Natural killer cell treated with Interleukin-12 subunit alpha and Interleukin-12 subunit beta and Interleukin-15 and Interleukin-18, amount 100 ng/mL, for 72 hours (primary cell): ENCODE data around the gene TMOD1. TPM values are rescaled to one million over a fixed set of nuclear protein-coding genes. Genes with fewer than 3 reads are reported as not detected.
"Not testable (repeated sequence)": the region's sequence is repeated elsewhere in the genome, so short reads cannot be mapped to it uniquely, and the experiment has no call there.

Experiments
- ATAC-seq, 2 donors: fragments of 150-1000 bp; cut with Tn5 transposase in 1 of 2; sonication (Bioruptor Pico), chemical (Tn5 transposase) in 1 of 2; 2 replicates each; pipeline ENCODE4 v1.10.0; 2021
- DNase-seq: peaks from one replicate; pipeline ENCODE4 v3.0.0; 2022; ENCODE audit warnings: low spot score
- H3K27ac Mint-ChIP-seq, 2 donors: 1 replicate in 1 of 2; 2 replicates in 1 of 2; pipeline ENCODE4 v1.8.0; 2022; ENCODE audit warnings: mixed read lengths in 2 of 2, mild to moderate bottlenecking in 1 of 2, moderate library complexity in 1 of 2
- H3K27me3 Mint-ChIP-seq, 2 donors: 1 replicate in 1 of 2; 2 replicates in 1 of 2; pipeline ENCODE4 v1.8.0; 2022; ENCODE audit warnings: mixed read lengths in 2 of 2
- H3K36me3 Mint-ChIP-seq: one replicate; pipeline ENCODE4 v1.8.0; 2022; ENCODE audit warnings: mixed read lengths
- H3K4me1 Mint-ChIP-seq, 2 donors: 1 replicate in 1 of 2; 2 replicates in 1 of 2; pipeline ENCODE4 v1.8.0; 2022; ENCODE audit warnings: low read depth in 2 of 2, mixed read lengths in 2 of 2, mild to moderate bottlenecking in 1 of 2
- H3K4me3 Mint-ChIP-seq: one replicate; pipeline ENCODE4 v1.8.0; 2022; ENCODE audit warnings: mixed read lengths
- H3K9me3 Mint-ChIP-seq: 2 replicates; pipeline ENCODE4 v1.8.0; 2022; ENCODE audit warnings: mixed read lengths
- total RNA-seq, 2 donors: library from RNA; stranded (reverse); gene quantifications; one replicate each; pipeline ENCODE4 v1.2.3, GENCODE V29; 2022

TMOD1 gene
- total RNA-seq, 2 donors from 2014 or later, result 1.1 to 2.1 TPM

DNA sequence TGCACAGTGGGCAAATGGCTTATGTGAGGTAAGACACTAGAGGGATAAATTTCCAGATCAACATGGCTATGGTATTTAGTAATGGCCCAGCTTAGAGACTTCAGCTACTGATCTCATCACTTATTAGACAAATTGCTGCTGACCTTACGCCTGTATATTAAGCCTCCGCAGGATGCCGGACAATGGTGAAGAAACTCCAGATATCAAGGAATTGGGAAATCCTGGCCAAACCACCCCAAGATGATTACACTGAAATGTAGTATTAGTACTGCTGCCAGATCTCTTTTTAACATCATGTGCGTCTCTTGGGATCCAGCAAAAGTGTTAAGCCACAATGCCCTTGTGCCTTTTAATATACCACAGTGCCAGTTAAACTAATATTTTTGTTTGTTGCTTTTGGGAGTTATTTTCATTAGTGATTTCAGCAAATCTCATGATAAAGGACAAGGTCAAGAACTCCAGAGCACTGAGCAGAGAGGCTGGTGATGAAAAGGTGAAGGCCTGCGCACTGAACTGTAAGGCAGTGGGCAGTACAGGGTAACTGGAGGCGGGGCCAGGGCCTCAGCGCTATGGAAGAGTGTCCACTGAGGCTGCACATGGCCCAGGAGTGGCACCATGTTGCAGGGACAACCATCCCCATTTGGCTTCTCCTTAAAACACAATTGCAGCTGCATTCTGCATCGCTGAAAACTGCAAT is 99.2 kb downstream of the TMOD1 start:
- H3K36me3 Mint-ChIP-seq, result peaks cover 18% of the 10 kb centered on the region
- H3K4me1 Mint-ChIP-seq, result peaks cover 7 to 9% of the 10 kb centered on the region in 2 donors
- H3K4me3 Mint-ChIP-seq, result no peak overlapping the region
- DNase-seq, result no peak
- H3K27me3 Mint-ChIP-seq, result no peaks in the 10 kb centered on the region
- no peak overlapping the region for H3K27ac Mint-ChIP-seq
- H3K9me3 Mint-ChIP-seq, result no peaks in the 10 kb centered on the region
- ATAC-seq, result no peak

DNA sequence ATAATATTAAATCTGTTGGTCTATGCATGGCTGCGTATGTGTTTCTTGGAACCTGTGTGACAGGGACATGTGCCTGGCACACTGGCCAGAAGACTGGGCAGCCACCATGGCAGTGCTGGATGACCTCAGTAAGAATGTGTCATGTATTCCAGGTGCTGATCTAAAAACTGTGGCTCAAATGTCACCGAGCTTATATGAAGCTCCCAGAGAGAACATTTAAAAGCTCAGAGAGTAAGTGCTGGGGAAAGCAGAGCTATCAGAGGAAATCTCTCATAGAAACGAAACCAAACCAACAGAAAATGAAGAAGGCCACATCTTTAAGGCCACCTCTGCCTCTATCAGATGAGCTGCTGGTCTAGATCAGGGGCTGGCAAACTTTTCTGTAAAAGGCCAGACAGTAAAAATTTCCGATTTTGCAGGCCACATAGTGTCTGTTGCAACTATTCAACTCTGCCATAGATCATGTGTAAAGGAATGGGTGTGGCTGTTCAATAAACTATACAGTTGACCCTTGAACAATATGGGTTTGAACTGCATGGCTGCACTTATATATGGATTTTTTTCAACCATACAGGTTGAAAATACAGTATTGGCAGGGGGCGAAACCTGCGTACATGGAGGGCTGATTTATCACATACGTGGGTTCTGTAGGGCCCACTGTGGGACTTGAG is 99.9 kb downstream of the TMOD1 start:
- ATAC-seq (no peak), DNase-seq (no peak)
- Mint-ChIP-seq H3K9me3 (no peaks in the 10 kb centered on the region), H3K27me3 (no peaks in the 10 kb centered on the region), H3K36me3 (peaks cover 18% of the 10 kb centered on the region), H3K4me3 (no peak overlapping the region), H3K4me1 (peaks cover 7 to 9% of the 10 kb centered on the region in 2 donors), H3K27ac (no peak overlapping the region)

- ATAC-seq, result no peak
- Mint-ChIP-seq H3K36me3 (peaks cover 18% of the 10 kb centered on the region), H3K4me3 (no peak overlapping the region)
Measured at GRCh38 chr9:97602430-97602829, 101.0 kb downstream of the TMOD1 start.

GRCh38 chr9:97604901-97605645 is 103.6 kb downstream of the TMOD1 start:
- no peaks in the 10 kb centered on the region for H3K27me3 Mint-ChIP-seq
- H3K4me3 Mint-ChIP-seq, result no peak overlapping the region
- no peak overlapping the region for H3K27ac Mint-ChIP-seq
- ATAC-seq (no peak), DNase-seq (no peak)
- no peaks in the 10 kb centered on the region for H3K4me1 Mint-ChIP-seq
- H3K36me3 Mint-ChIP-seq, result peaks cover 17% of the 10 kb centered on the region
- no peaks in the 10 kb centered on the region for H3K9me3 Mint-ChIP-seq

More at GRCh38 chr9:97602430-97602829, 101.0 kb downstream of the TMOD1 start:
- Mint-ChIP-seq H3K9me3 (no peaks in the 10 kb centered on the region), H3K27me3 (no peaks in the 10 kb centered on the region), H3K27ac (no peak overlapping the region), H3K4me1 (peaks cover 7 to 9% of the 10 kb centered on the region in 2 donors)
- DNase-seq, result no peak

GRCh38 chr9:97615439-97616072 is 114.1 kb downstream of the TMOD1 start:
- ATAC-seq (no peak), DNase-seq (no peak)
- no peak overlapping the region for H3K4me3 Mint-ChIP-seq
- H3K4me1 Mint-ChIP-seq, result peaks cover 12 to 18% of the 10 kb centered on the region in 2 donors
- H3K27me3 Mint-ChIP-seq, result no peaks in the 10 kb centered on the region
- H3K9me3 Mint-ChIP-seq, result no peaks in the 10 kb centered on the region
- H3K36me3 Mint-ChIP-seq, result peaks cover 16% of the 10 kb centered on the region
- no peak overlapping the region for H3K27ac Mint-ChIP-seq

GRCh38 chr9:97617939-97618416 is 116.5 kb downstream of the TMOD1 start:
- Mint-ChIP-seq H3K36me3 (peaks cover 18% of the 10 kb centered on the region), H3K4me3 (no peak overlapping the region), H3K27me3 (no peaks in the 10 kb centered on the region), H3K9me3 (no peaks in the 10 kb centered on the region), H3K27ac (no peak overlapping the region), H3K4me1 (peaks cover 12 to 18% of the 10 kb centered on the region in 2 donors)
- DNase-seq, result no peak
- ATAC-seq, result peak in 1 of 2 donors; percentile 75

GRCh38 chr9:97620063-97620462 is 118.6 kb downstream of the TMOD1 start:
- H3K36me3 Mint-ChIP-seq, result peaks cover 26% of the 10 kb centered on the region
- ATAC-seq, H3K27me3 Mint-ChIP-seq, H3K27ac Mint-ChIP-seq, H3K9me3 Mint-ChIP-seq, H3K4me3 Mint-ChIP-seq, DNase-seq: not testable (repeated sequence)
- H3K4me1 Mint-ChIP-seq, result peaks cover 14 to 18% of the 10 kb centered on the region in 2 donors

GRCh38 chr9:97622483-97622882 is 121.0 kb downstream of the TMOD1 start:
- H3K36me3 Mint-ChIP-seq, result peaks cover 25% of the 10 kb centered on the region
- not testable (repeated sequence) for H3K27ac Mint-ChIP-seq, H3K4me3 Mint-ChIP-seq, H3K9me3 Mint-ChIP-seq, ATAC-seq, H3K27me3 Mint-ChIP-seq, DNase-seq
- peaks cover 7 to 13% of the 10 kb centered on the region in 2 donors for H3K4me1 Mint-ChIP-seq

DNA sequence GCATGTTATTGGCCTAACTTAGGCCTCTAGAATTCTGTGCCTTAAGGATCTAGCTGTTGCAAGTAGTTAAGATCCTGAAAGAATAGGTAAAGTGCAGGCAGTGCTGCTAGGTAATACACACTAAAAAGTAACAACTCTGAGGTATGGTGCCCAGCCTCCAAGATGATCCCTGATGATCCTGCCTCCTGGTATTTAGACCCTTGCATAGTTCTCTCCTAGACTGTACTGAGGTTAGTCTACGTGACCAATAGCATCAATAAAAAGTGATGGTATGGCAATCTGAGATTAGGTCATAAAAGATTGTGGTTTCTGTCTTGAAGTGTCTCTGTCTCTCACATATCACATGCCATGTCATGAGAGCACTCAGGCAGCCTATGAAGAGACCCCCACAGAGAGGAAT is 122.5 kb downstream of the TMOD1 start:
- H3K36me3 Mint-ChIP-seq, result peaks cover 25% of the 10 kb centered on the region
- no peak overlapping the region for H3K27ac Mint-ChIP-seq
- H3K9me3 Mint-ChIP-seq, result no peaks in the 10 kb centered on the region
- peaks cover under 1 to 6% of the 10 kb centered on the region in 2 donors for H3K4me1 Mint-ChIP-seq
- DNase-seq, result no peak
- H3K27me3 Mint-ChIP-seq, result no peaks in the 10 kb centered on the region
- no peak overlapping the region for H3K4me3 Mint-ChIP-seq
- no peak for ATAC-seq

DNA sequence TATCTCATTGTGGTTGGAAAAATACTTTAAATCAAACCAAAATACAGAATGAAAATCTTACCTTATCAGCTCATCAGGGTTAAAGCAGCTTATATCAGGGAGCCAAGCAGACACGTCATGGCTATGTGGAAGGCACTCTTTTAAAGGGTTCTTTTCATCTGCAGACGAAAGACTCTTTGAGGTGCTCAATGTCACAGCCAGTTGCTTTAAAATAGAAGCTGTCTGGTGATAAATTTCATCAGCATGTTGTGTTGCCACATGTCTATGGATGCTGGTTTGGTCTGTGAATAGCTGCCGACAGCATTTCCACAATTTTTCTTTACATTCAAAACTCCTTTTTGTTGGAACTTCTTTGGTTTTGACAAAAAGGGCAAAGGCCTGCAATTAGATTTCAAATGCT is 124.2 kb downstream of the TMOD1 start:
- Mint-ChIP-seq H3K9me3 (no peaks in the 10 kb centered on the region), H3K4me3 (no peak overlapping the region), H3K27me3 (no peaks in the 10 kb centered on the region), H3K27ac (no peak overlapping the region), H3K36me3 (peaks cover 21% of the 10 kb centered on the region), H3K4me1 (peaks cover 10 to 13% of the 10 kb centered on the region in 2 donors)
- ATAC-seq (no peak), DNase-seq (no peak)

DNA sequence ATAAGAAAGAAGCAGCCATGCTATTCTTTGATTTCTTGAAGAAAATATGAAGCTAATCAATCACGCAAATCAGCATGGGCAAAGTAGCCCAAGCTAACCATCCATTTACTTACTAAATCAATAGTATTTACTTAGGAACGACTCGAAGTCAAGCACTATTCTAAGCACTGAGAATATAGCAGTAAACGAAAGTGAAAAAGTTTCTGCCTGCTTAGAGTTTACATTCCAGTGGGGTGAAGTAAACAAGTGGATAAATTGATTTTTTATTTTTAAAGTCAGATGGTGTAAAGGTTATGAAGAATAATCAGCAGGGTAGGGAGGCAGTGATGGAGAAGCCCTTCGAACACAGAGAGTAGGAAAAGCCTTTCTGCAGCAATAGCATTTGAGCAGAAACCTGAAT is 126.2 kb downstream of the TMOD1 start:
- H3K9me3 Mint-ChIP-seq, result no peaks in the 10 kb centered on the region
- no peak overlapping the region for H3K4me3 Mint-ChIP-seq
- no peak overlapping the region for H3K27ac Mint-ChIP-seq
- H3K4me1 Mint-ChIP-seq, result peaks cover 19 to 22% of the 10 kb centered on the region in 2 donors
- H3K27me3 Mint-ChIP-seq, result no peaks in the 10 kb centered on the region
- ATAC-seq (no peak), DNase-seq (no peak)
- peaks cover 15% of the 10 kb centered on the region for H3K36me3 Mint-ChIP-seq

- ATAC-seq, result no peak
- no peak overlapping the region for H3K4me3 Mint-ChIP-seq
- H3K27me3 Mint-ChIP-seq, result no peaks in the 10 kb centered on the region
- peaks cover 15% of the 10 kb centered on the region for H3K36me3 Mint-ChIP-seq
- H3K4me1 Mint-ChIP-seq, result peaks cover 19 to 21% of the 10 kb centered on the region in 2 donors
- DNase-seq, result no peak
- H3K9me3 Mint-ChIP-seq, result no peaks in the 10 kb centered on the region
- no peak overlapping the region for H3K27ac Mint-ChIP-seq
Measured at GRCh38 chr9:97628668-97629067, 127.2 kb downstream of the TMOD1 start.

- ATAC-seq, result no peak
- Mint-ChIP-seq H3K4me3 (no peak overlapping the region), H3K36me3 (peaks cover 13% of the 10 kb centered on the region), H3K4me1 (peaks cover 21 to 23% of the 10 kb centered on the region in 2 donors), H3K9me3 (no peaks in the 10 kb centered on the region), H3K27me3 (no peaks in the 10 kb centered on the region), H3K27ac (no peak overlapping the region)
- no peak for DNase-seq
Measured at GRCh38 chr9:97629156-97629555, 127.7 kb downstream of the TMOD1 start.
